Neural cell (in vitro differentiated cells): ENCODE measurements around the gene MRPL36. TPM values are rescaled to one million over a fixed set of nuclear protein-coding genes. Genes with fewer than 3 reads are reported as not detected.

Experiments
- H2AFZ ChIP-seq: fragments of 200-600, 300-800 bp; sonication (generic), shearing (Covaris generic); 2 replicates; pipeline ENCODE4 v1.6.0; 2014; ENCODE audit warnings: low read depth, mild to moderate bottlenecking, antibody characterized with exemption, low read length, moderate library complexity
- H3F3A ChIP-seq: fragments of 200-600 bp; shearing (Covaris generic); 2 replicates; pipeline ENCODE4 v1.6.1; 2016; ENCODE audit warnings: mild to moderate bottlenecking, moderate library complexity, mixed read lengths, antibody characterized with exemption, low read length; ENCODE audit not compliant: insufficient read depth, poor library complexity, severe bottlenecking
- H3K27ac ChIP-seq: fragments of 200-600, 300-800 bp; sonication (generic), shearing (Covaris generic); 2 replicates; pipeline ENCODE4 v1.5.1; 2014; ENCODE audit warnings: mild to moderate bottlenecking, low read length, moderate library complexity
- H3K27me3 ChIP-seq: fragments of 300-800, 200-600 bp; sonication (generic), shearing (Covaris generic); 2 replicates; pipeline ENCODE4 v1.6.0; 2014; ENCODE audit warnings: mild to moderate bottlenecking, low read depth, low read length, moderate library complexity; ENCODE audit not compliant: insufficient read depth
- H3K36me3 ChIP-seq: fragments of 300-800, 200-600 bp; sonication (generic), shearing (Covaris generic); 2 replicates; pipeline ENCODE4 v1.5.1; 2014; ENCODE audit warnings: mild to moderate bottlenecking, antibody characterized with exemption, low read length, moderate library complexity; ENCODE audit not compliant: insufficient read depth
- H3K4me2 ChIP-seq: fragments of 300-800, 200-600 bp; sonication (generic), shearing (Covaris generic); 2 replicates; pipeline ENCODE4 v1.6.0; 2014; ENCODE audit warnings: mild to moderate bottlenecking, low read length
- H3K4me3 ChIP-seq: fragments of 300-800, 200-600 bp; sonication (generic), shearing (Covaris generic); 2 replicates; pipeline ENCODE4 v1.5.1; 2014; ENCODE audit warnings: mild to moderate bottlenecking, low read length, moderate library complexity
- H3K79me2 ChIP-seq: fragments of 200-600 bp; shearing (Covaris generic); replicated peaks from 2 replicates; pipeline ENCODE4 v1.6.0; 2014; ENCODE audit warnings: mild to moderate bottlenecking, low read length, moderate library complexity; ENCODE audit not compliant: insufficient read depth
- H3K9ac ChIP-seq: fragments of 300-800, 200-600 bp; sonication (generic), shearing (Covaris generic); 2 replicates; pipeline ENCODE4 v1.6.1; 2016; ENCODE audit warnings: mild to moderate bottlenecking, low read length, mixed read lengths
- H3K9me2 ChIP-seq: fragments of 200-600 bp; shearing (Covaris generic); 2 replicates; pipeline ENCODE4 v1.6.1; 2016; ENCODE audit warnings: mild to moderate bottlenecking, low read length, mixed read lengths; ENCODE audit not compliant: insufficient read depth
- H3K9me3 ChIP-seq: fragments of 200-600, 300-800 bp; sonication (generic), shearing (Covaris generic); 2 replicates; pipeline ENCODE4 v1.6.1; 2016; ENCODE audit warnings: mild to moderate bottlenecking, mixed run types, low read length, moderate library complexity, mixed read lengths
- H4K20me1 ChIP-seq: fragments of 200-600 bp; shearing (Covaris generic); 2 replicates; pipeline ENCODE4 v1.6.1; 2016; ENCODE audit warnings: mild to moderate bottlenecking, mixed run types; ENCODE audit not compliant: insufficient read depth
- CTCF ChIP-seq: fragments of 450-650 bp; IDR thresholded peaks from 2 replicates; pipeline ENCODE4 v1.5.1; 2014; ENCODE audit warnings: antibody characterized with exemption, mild to moderate bottlenecking, moderate library complexity; ENCODE audit not compliant: poor library complexity, severe bottlenecking
- EP300 ChIP-seq: fragments of 450-650 bp; conservative IDR thresholded peaks from 2 replicates; pipeline ENCODE4 v1.6.1; 2014; ENCODE audit warnings: antibody characterized with exemption, mild to moderate bottlenecking, moderate library complexity; ENCODE audit not compliant: poor library complexity, severe bottlenecking
- EZH2 ChIP-seq: fragments of 200-600, 300-800 bp; shearing (Covaris generic), sonication (generic); IDR thresholded peaks from 2 replicates; pipeline ENCODE4 v1.6.1; 2014; ENCODE audit warnings: antibody characterized with exemption, low read length, borderline replicate concordance, mild to moderate bottlenecking; ENCODE audit not compliant: insufficient read depth, poor library complexity, severe bottlenecking
- MXI1 ChIP-seq: fragments of 450-650 bp; conservative IDR thresholded peaks from 2 replicates; pipeline ENCODE4 v1.6.1; 2014; ENCODE audit warnings: antibody characterized with exemption, mild to moderate bottlenecking; ENCODE audit not compliant: poor library complexity, severe bottlenecking
- POLR2AphosphoS5 ChIP-seq: IDR thresholded peaks from 2 replicates; pipeline ENCODE4 v1.6.1; 2012
- RAD21 ChIP-seq: fragments of 450-650 bp; conservative IDR thresholded peaks from 2 replicates; pipeline ENCODE4 v1.6.1; 2014; ENCODE audit warnings: antibody characterized with exemption, mild to moderate bottlenecking, moderate library complexity
- REST ChIP-seq: IDR thresholded peaks from 2 replicates; pipeline ENCODE4 v1.6.1; 2012; ENCODE audit warnings: borderline replicate concordance
- SMC3 ChIP-seq: fragments of 450-650 bp; conservative IDR thresholded peaks from 2 replicates; pipeline ENCODE4 v1.6.1; 2014; ENCODE audit warnings: antibody characterized with exemption, mild to moderate bottlenecking, moderate library complexity; ENCODE audit not compliant: poor library complexity
- TAF1 ChIP-seq: IDR thresholded peaks from 2 replicates; pipeline ENCODE4 v1.6.1; 2012; ENCODE audit warnings: low read depth
- polyA plus RNA-seq: library from polyadenylated mRNA; depleted of rRNA; stranded (reverse); fragments of >200 nt; gene quantifications from 2 replicates; pipeline ENCODE4 v1.2.3, GENCODE V29; 2014

MRPL36 gene
- polyA plus RNA-seq, 1 donor from 2014 or later: 51.9 TPM

- Histone ChIP-seq H2AFZ (no peak overlapping the region), H3K79me2 (peaks cover 3% of the 10 kb centered on the region), H3K4me3 (no peak overlapping the region), H3K9me2 (no peaks in the 10 kb centered on the region), H3F3A (peaks cover 5% of the 10 kb centered on the region), H3K27me3 (no peaks in the 10 kb centered on the region), H3K27ac (no peak overlapping the region), H3K36me3 (no peaks in the 10 kb centered on the region), H4K20me1 (no peaks in the 10 kb centered on the region), H3K4me2 (no peak overlapping the region), H3K9me3 (no peaks in the 10 kb centered on the region), H3K9ac (no peak overlapping the region)
- TF ChIP-seq MXI1 (no peak), CTCF (no peak), EZH2 (no peak), TAF1 (no peak), POLR2AphosphoS5 (no peak), EP300 (no peak), REST (no peak), SMC3 (no peak)
Measured at GRCh38 chr5:1795931-1796330, 3.7 kb downstream of the MRPL36 start.

GRCh38 chr5:1795506-1795905, 4.1 kb downstream of the MRPL36 start:
- H3K9me3 ChIP-seq: no peaks in the 10 kb centered on the region
- no peaks in the 10 kb centered on the region for H3K9me2 ChIP-seq
- no peak overlapping the region for H3K4me3 ChIP-seq
- H3K4me2 ChIP-seq: no peak overlapping the region
- H3K9ac ChIP-seq: no peak overlapping the region
- no peaks in the 10 kb centered on the region for H3K27me3 ChIP-seq
- H4K20me1 ChIP-seq: no peaks in the 10 kb centered on the region
- H3K27ac ChIP-seq: no peak overlapping the region
- no peak for TF ChIP-seq POLR2AphosphoS5
- no peak for TF ChIP-seq REST
- no peak for TF ChIP-seq EZH2
- no peak for TF ChIP-seq SMC3
- TF ChIP-seq EP300: no peak
- TF ChIP-seq RAD21: no peak
- TF ChIP-seq MXI1: no peak
- TF ChIP-seq TAF1: no peak
- H3K79me2 ChIP-seq: peaks cover 3% of the 10 kb centered on the region
- H3K36me3 ChIP-seq: no peaks in the 10 kb centered on the region
- H3F3A ChIP-seq: peaks cover under 1% of the 10 kb centered on the region
- H2AFZ ChIP-seq: no peak overlapping the region
